Skeletal muscle tissue (tissue), 4 donors: Measurements from ENCODE around the gene DNAI4. TPM values are rescaled to one million over a fixed set of nuclear protein-coding genes. Genes with fewer than 3 reads are reported as not detected.

Experiments used
- H3K27ac ChIP-seq: one replicate; pipeline ENCODE4 v1.7.0; 2013; ENCODE audit warnings: mild to moderate bottlenecking, low read depth, low read length, inconsistent platforms
- H3K27me3 ChIP-seq, 3 donors: one replicate each; pipeline ENCODE4 v1.7.0; 2013; ENCODE audit warnings: low read length in 3 of 3; ENCODE audit not compliant: control insufficient read depth in 3 of 3, insufficient read depth in 3 of 3
- H3K36me3 ChIP-seq, 3 donors: one replicate each; pipeline ENCODE4 v1.7.0; 2013; ENCODE audit warnings: low read length in 3 of 3; ENCODE audit not compliant: control insufficient read depth in 3 of 3, insufficient read depth in 3 of 3
- H3K4me1 ChIP-seq, 3 donors: one replicate each; pipeline ENCODE4 v1.7.0; 2013; ENCODE audit warnings: low read length in 3 of 3, mild to moderate bottlenecking in 3 of 3; ENCODE audit not compliant: control insufficient read depth in 3 of 3, insufficient read depth in 3 of 3
- H3K4me3 ChIP-seq, 3 donors: one replicate each; pipeline ENCODE4 v1.7.0; 2013; ENCODE audit warnings: low read length in 3 of 3
- H3K9ac ChIP-seq, 3 donors: one replicate each; pipeline ENCODE4 v1.7.0; 2013; ENCODE audit warnings: low read length in 3 of 3, mild to moderate bottlenecking in 3 of 3, moderate library complexity in 2 of 3, low read depth in 1 of 3
- H3K9me3 ChIP-seq, 3 donors: one replicate each; pipeline ENCODE4 v1.7.0; 2013; ENCODE audit warnings: low read length in 3 of 3; ENCODE audit not compliant: control insufficient read depth in 3 of 3
- total RNA-seq: library from RNA; depleted of rRNA; stranded (reverse); fragments of >200 nt; gene quantifications from one replicate; pipeline ENCODE4 v1.2.3, GENCODE V29; 2014
- donor health status: Osteomylitis.

Gene DNAI4
- total RNA-seq, 1 donor from 2014 or later: 12.5 TPM

DNA sequence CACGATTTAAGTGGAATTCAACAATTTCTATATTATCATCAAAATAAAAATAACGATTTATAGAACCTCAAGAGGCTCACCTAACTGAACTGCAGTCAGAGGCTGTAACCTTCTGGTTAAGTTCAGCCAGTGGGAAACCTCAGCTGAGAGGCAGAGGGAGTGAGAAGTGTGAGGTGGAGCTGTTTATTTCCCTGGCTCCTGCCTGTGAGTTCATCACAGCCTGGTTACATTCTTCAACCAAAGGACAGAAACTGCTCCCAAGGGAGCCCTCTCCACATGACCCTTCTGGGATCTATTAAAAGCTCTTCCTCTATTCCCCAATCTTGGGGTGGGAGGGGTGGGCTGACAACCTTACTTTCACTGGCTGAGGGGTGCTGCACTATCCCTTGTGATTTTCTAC, 150.2 kb downstream of the DNAI4 start:
- Histone ChIP-seq H3K4me3 (no peak overlapping the region), H3K9ac (no peak overlapping the region), H3K9me3 (no peaks in the 10 kb centered on the region), H3K27me3 (no peaks in the 10 kb centered on the region), H3K27ac (no peak overlapping the region), H3K36me3 (no peaks in the 10 kb centered on the region), H3K4me1 (no peaks in the 10 kb centered on the region)

DNA sequence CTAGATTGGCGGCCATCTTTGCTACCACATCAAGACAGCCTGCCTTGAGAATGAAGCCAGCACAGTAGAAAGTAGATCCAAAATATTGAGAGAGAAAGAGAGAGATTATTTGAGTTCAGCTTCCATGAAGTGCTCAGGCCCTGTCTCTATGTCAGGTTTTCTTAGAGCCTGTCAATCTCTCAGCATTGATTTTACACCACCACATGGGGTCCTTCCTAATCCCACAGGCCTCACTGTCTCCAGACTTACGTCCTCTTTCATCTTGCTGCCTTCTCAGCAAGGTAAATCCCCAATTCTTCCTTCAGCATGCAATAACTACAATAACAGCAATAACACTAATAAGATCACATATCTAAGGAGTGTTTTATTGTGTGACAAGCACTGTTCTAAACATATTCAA, 151.4 kb downstream of the DNAI4 start:
- H3K36me3 ChIP-seq: no peaks in the 10 kb centered on the region
- H3K27me3 ChIP-seq: no peaks in the 10 kb centered on the region
- no peak overlapping the region for H3K27ac ChIP-seq
- no peak overlapping the region for H3K4me3 ChIP-seq
- H3K9ac ChIP-seq: no peak overlapping the region
- no peaks in the 10 kb centered on the region for H3K9me3 ChIP-seq
- no peaks in the 10 kb centered on the region for H3K4me1 ChIP-seq

GRCh38 chr1:66770694-66771093, 154.0 kb downstream of the DNAI4 start:
- H3K4me1 ChIP-seq: no peaks in the 10 kb centered on the region
- no peak overlapping the region for H3K4me3 ChIP-seq
- H3K9ac ChIP-seq: no peak overlapping the region
- H3K27ac ChIP-seq: no peak overlapping the region
- no peaks in the 10 kb centered on the region for H3K27me3 ChIP-seq
- H3K9me3 ChIP-seq: no peaks in the 10 kb centered on the region
- no peaks in the 10 kb centered on the region for H3K36me3 ChIP-seq

DNA sequence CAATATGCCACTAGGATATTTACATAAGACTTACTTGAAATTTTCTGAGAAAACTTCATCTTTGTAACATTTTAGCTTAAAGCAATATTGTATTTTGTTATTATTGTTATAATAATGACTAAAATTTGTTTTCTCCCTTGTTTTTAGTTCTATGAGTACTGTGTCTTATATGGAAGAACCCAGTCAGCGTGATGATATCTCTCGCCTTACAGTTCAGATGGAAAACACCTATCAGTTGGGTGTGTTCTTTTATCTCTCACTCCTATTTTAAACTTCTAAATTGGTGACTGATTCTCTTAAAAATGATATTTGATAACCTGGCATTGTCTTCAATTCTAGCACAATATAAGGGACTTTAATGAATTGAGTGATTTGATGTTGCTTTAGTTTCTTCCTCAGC, 154.4 kb downstream of the DNAI4 start:
- no peaks in the 10 kb centered on the region for H3K4me1 ChIP-seq
- no peak overlapping the region for H3K4me3 ChIP-seq
- no peaks in the 10 kb centered on the region for H3K9me3 ChIP-seq
- H3K27ac ChIP-seq: no peak overlapping the region
- no peak overlapping the region for H3K9ac ChIP-seq
- H3K27me3 ChIP-seq: no peaks in the 10 kb centered on the region
- H3K36me3 ChIP-seq: no peaks in the 10 kb centered on the region

DNA sequence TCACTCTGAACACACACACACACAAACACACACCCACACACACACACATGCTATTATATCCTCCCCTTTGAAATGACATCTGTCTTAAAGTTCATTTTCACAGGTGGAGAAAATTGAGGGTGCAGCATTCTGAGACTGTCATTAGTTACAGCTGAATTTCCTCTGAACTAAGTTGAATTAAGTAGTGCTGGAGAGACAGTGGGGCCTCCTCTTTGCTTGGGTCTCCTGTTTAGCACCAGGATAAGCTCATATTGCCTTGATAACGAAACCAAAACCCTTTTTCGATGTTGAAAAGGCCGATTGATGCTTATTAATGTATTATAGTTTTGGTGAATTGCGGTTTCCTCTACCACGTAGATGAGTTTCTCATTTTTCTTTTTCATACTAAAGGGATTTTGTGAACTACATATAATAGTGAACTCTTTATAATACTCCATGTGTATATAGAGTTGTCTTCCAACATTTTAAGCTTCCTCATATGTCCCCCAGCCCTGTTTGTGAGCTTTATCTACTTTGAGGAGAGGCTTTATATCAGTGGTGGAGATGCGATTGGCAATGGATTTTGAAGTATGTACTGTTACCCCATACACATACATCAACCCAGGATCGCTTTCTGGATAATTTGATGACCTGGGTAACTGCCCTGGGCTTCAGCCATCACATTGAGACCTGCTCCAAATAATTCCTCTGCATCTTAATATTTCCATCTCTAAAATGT, 155.0 kb downstream of the DNAI4 start:
- no peaks in the 10 kb centered on the region for H3K27me3 ChIP-seq
- no peak overlapping the region for H3K9ac ChIP-seq
- H3K36me3 ChIP-seq: no peaks in the 10 kb centered on the region
- no peaks in the 10 kb centered on the region for H3K4me1 ChIP-seq
- H3K4me3 ChIP-seq: no peak overlapping the region
- H3K27ac ChIP-seq: no peak overlapping the region
- H3K9me3 ChIP-seq: no peaks in the 10 kb centered on the region

- H3K9ac ChIP-seq: no peak overlapping the region
- no peaks in the 10 kb centered on the region for H3K9me3 ChIP-seq
- H3K27me3 ChIP-seq: no peaks in the 10 kb centered on the region
- no peaks in the 10 kb centered on the region for H3K36me3 ChIP-seq
- no peak overlapping the region for H3K27ac ChIP-seq
- no peaks in the 10 kb centered on the region for H3K4me1 ChIP-seq
- H3K4me3 ChIP-seq: no peak overlapping the region
These were observed 155.7 kb downstream of the DNAI4 start for GRCh38 chr1:66768965-66769364.

DNA sequence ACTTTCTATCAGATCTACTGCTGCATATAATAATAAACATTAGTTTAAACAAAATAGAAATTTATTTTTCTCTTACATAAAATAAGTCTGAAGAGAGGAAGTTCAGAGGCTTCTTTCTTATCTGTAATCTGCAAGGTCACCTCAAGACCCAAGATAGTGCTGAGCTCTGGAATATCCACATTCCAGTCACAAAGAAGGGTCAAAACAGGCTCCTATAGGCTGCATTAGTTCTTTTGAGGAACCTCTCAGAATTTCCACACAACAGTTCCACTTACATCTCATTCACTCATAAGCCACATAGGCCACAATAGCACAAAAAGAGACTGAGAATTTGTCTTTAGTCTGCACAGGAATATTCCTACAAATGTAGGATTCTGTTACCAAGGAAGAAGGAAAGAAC, 157.0 kb downstream of the DNAI4 start:
- Histone ChIP-seq H3K4me1 (no peaks in the 10 kb centered on the region), H3K27ac (no peak overlapping the region), H3K27me3 (no peaks in the 10 kb centered on the region), H3K9me3 (no peaks in the 10 kb centered on the region), H3K4me3 (no peak overlapping the region), H3K9ac (no peak overlapping the region), H3K36me3 (no peaks in the 10 kb centered on the region)

GRCh38 chr1:66764994-66765578, 159.6 kb downstream of the DNAI4 start:
- H3K4me3 ChIP-seq: no peak overlapping the region
- H3K27me3 ChIP-seq: no peaks in the 10 kb centered on the region
- H3K9ac ChIP-seq: no peak overlapping the region
- no peaks in the 10 kb centered on the region for H3K9me3 ChIP-seq
- H3K4me1 ChIP-seq: no peaks in the 10 kb centered on the region
- H3K36me3 ChIP-seq: no peaks in the 10 kb centered on the region
- no peak overlapping the region for H3K27ac ChIP-seq

Other genes with a start within 250 kb of the DNAI4 start
- gene DYNLT5, start 172.4 kb downstream of the DNAI4 start, total RNA-seq: 0.52 TPM
- gene INSL5, start 123.6 kb downstream of the DNAI4 start, total RNA-seq: not detected
- 29.7 TPM for gene MIER1, start 134 bp upstream of the DNAI4 start, total RNA-seq
- gene SLC35D1, start 129.3 kb upstream of the DNAI4 start, total RNA-seq: 7.8 TPM
- gene C1orf141, start 210.1 kb upstream of the DNAI4 start, total RNA-seq: not detected
- not detected for gene IL23R, start 241.6 kb upstream of the DNAI4 start, total RNA-seq